Fibroblast of villous mesenchyme (primary cell): ENCODE data around the gene GALNT4. TPM values are rescaled to one million over a fixed set of nuclear protein-coding genes. Genes with fewer than 3 reads are reported as not detected.

Experiments used
- DNase-seq: peaks from one replicate; pipeline ENCODE4 v3.0.0-alpha.2; 2010; ENCODE audit warnings: low read depth
- H3K4me3 ChIP-seq: 2 replicates; pipeline ENCODE4 v1.5.1; 2011; ENCODE audit warnings: low read depth, mild to moderate bottlenecking, low read length
- CTCF ChIP-seq: IDR thresholded peaks from 2 replicates; pipeline ENCODE4 v1.5.1; 2012; ENCODE audit warnings: low read depth, mild to moderate bottlenecking, low read length; ENCODE audit not compliant: insufficient read depth
- total RNA-seq: library from RNA; depleted of rRNA; stranded (reverse); fragments of >200 nt; gene quantifications from 2 replicates; pipeline ENCODE4 v1.2.3, GENCODE V29; 2012

The GALNT4 gene
- total RNA-seq, 1 donor = 15.5 TPM

GRCh38 chr12:89544681-89545184 is 20.1 kb upstream of the GALNT4 start:
- DNase-seq = peak; percentile 39
- TF ChIP-seq CTCF = no peak
- H3K4me3 ChIP-seq = no peak overlapping the region

- no peak for DNase-seq
- TF ChIP-seq CTCF = no peak
- H3K4me3 ChIP-seq = no peak overlapping the region
Observed at GRCh38 chr12:89544022-89544421, 19.4 kb upstream of the GALNT4 start.

GRCh38 chr12:89542912-89543592 is 18.5 kb upstream of the GALNT4 start:
- peak; percentile 92 for TF ChIP-seq CTCF
- H3K4me3 ChIP-seq = no peak overlapping the region
- peak; percentile 88 for DNase-seq

- no peak overlapping the region for H3K4me3 ChIP-seq
- TF ChIP-seq CTCF = no peak
- DNase-seq = no peak
Observed at GRCh38 chr12:89542236-89542635, 17.6 kb upstream of the GALNT4 start.

GRCh38 chr12:89540586-89540985 is 16.0 kb upstream of the GALNT4 start:
- no peak overlapping the region for H3K4me3 ChIP-seq
- TF ChIP-seq CTCF = no peak
- DNase-seq = no peak

- no peak for DNase-seq
- TF ChIP-seq CTCF = no peak
- H3K4me3 ChIP-seq = no peak overlapping the region
Observed at GRCh38 chr12:89539426-89540223, 15.0 kb upstream of the GALNT4 start.

- TF ChIP-seq CTCF = no peak
- H3K4me3 ChIP-seq = no peak overlapping the region
- no peak for DNase-seq
Observed at GRCh38 chr12:89538897-89539296, 14.3 kb upstream of the GALNT4 start.
